NCI-H2081 (cell line): ENCODE results near the gene NEDD9.

Experiments
- DNase-seq, 2 experiments: peaks; one replicate each; lab custom pipeline; 2025; lab: John Stamatoyannopoulos, UW

NEDD9 gene, protein sequence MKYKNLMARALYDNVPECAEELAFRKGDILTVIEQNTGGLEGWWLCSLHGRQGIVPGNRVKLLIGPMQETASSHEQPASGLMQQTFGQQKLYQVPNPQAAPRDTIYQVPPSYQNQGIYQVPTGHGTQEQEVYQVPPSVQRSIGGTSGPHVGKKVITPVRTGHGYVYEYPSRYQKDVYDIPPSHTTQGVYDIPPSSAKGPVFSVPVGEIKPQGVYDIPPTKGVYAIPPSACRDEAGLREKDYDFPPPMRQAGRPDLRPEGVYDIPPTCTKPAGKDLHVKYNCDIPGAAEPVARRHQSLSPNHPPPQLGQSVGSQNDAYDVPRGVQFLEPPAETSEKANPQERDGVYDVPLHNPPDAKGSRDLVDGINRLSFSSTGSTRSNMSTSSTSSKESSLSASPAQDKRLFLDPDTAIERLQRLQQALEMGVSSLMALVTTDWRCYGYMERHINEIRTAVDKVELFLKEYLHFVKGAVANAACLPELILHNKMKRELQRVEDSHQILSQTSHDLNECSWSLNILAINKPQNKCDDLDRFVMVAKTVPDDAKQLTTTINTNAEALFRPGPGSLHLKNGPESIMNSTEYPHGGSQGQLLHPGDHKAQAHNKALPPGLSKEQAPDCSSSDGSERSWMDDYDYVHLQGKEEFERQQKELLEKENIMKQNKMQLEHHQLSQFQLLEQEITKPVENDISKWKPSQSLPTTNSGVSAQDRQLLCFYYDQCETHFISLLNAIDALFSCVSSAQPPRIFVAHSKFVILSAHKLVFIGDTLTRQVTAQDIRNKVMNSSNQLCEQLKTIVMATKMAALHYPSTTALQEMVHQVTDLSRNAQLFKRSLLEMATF

DNA sequence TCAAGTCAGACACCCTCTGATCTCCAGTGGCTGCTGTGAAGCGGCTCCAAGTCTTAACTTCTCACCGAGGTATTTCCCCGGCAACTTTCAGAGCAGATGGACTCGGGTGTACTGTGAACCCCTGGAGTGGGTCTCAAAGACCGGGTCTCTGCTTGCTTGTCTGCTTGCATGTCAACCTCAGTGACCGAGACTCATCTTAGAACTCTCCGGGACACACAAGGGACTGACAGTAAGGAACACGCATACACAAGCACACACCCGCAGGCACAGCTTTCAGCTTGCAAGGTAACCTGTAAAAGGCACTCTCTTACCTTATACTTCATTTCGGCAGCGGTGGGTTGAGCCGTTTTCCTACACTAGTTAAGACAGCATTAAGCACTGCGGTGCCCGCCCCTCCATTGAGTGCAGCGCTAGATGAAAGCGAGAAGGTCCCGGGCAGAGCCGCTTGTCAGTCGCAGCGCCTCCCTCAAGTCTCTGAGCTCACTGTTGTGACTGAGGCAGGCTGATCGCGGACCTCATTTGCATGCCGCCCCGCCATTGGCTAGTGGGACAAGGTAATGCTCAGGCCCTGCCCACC is at the start of gene NEDD9:
Gene NEDD9, minus strand, starts transcription at position 476 of the 577 bp plus-strand sequence. Its CDS starts 153 bp downstream, at position 323.
- peak; percentile 87 to 92 for DNase-seq

DNA sequence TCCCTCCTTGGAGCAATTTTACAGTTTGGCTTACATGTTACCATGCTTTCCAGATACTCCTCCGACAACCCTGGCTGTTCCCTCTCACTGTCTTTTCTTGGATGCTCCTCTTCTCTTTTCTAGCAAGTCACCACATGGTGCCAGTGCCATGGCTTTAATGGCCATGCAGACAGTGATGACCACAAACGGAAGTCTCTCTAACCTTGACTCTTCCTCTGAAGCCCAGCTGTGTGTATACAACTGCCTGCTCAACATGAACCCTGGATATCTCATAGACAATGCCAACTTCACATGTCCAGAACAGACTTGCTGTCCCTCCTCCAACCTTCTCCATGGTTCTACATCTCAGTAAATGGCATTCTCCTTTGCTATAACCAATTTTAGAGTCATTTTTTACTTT is 49.8 kb upstream of the NEDD9 start:
- DNase-seq, result no peak

DNA sequence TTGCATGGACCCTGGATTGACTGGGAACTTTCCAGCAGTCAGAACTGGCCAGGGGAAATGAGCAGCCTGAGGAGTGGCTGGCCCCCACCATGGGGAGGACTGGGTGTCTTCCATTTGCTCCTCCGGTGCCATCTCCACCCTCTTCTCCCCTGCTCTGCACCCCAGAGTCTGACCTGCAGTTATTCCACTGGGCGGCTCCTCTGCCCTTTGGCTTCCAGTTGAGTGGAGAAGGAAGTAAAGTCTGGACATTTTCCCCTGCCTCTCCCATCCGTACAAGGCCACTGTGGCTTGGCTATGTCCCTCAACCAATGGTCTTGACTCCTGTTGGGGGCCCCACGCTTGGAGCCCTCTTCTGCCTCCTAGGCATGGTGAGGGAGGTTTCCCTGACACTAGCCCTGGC is 47.9 kb upstream of the NEDD9 start:
- no peak for DNase-seq

DNA sequence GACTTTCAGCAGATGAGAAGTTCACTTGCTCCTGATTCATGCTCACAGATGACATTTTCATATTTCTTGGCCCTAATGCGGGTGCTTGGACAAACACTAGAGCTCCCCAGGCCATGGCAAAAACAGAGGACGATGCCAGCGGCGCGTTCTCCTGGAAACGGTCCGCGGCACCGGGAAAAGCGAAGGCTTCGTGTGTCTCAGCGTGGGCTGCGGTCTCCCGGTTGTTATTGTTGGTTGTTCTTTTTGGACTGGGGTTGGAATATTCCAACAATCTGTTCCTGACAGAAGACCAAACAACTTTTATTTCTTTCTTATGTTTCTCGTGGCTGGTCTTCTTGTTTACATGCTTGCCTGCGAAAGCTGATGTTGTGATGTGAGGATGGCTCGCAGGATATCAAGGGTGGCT is 46.8 kb upstream of the NEDD9 start:
- DNase-seq, result no peak

DNA sequence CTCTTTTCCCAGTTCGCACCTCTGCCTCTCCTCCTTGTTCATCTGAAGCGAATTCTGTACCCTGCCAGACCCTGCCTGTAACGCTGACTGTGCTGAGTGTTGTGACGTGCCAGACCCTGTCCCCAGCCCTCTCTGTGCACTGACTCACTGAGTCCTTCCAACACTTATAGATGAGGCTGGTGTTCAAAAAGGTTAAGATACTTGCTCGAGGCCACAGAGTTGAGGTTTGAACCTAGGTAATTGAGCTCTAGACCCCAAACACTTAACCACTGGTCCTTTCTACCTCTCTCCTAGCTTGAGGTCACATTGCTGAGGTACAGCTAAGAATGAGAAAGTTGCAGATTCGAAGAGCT is 45.7 kb upstream of the NEDD9 start:
- DNase-seq, result no peak

DNA sequence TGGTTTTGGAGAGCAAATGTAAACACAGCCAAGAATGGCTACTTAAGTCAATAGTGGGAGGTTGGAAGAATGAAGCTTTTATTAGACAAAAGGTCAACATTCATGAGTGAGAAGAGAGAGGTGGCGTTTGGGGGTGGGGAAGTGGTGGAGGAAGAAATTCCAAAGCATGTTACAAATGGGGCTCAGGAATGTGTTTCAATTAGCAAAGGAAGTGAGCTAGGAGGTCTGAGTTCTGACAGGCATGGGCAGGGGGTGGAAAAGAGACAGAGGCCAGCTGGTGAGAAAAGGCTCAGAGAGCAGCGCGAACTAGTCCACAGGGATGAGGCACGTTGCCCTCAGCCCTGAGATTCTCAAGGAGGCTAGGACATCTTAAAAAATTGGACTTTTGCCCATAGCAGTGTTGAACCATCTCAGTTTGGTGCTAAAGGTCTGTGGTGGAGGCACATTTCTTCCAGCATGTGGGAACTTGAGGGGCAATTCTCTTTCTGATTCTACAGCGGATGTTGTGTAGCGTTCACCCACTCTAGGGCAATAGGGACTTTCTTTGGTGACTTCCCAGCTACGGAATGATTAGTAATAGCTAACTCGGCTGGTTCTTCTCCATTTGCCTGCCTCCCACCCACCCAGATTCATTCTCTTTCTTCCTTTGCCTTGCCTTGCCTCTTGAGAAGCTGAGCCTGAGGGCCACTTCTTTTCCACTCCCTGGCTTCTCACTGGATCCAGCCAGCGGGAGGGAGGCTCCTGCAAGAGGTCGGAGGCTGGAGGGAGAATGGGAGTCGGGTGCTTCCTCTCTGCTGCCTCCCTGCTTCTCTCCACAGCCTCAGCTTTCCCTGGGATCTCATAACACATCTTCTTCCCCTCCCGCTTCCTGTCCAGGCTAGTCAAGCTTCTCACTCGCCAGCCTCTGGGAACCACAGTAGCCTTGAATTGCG is 45.1 kb upstream of the NEDD9 start:
- DNase-seq, result no peak

DNA sequence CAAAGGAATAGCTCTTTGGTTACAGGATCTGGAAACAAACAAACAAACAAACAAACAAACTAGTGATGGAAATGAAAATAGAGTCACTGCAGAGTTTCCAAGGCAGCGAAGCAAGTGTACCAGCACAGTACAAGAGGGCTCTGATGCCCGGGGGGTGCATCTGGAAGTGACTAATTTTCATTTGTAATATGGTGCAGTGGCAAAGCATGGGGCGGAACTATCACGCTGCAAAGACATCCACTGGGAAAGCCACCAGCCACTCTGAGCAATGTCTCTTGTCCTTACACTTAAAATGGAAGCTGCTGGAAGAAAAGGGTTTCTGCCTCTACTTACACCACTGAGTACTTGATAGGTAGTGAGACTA is 44.4 kb upstream of the NEDD9 start:
- no peak for DNase-seq

DNA sequence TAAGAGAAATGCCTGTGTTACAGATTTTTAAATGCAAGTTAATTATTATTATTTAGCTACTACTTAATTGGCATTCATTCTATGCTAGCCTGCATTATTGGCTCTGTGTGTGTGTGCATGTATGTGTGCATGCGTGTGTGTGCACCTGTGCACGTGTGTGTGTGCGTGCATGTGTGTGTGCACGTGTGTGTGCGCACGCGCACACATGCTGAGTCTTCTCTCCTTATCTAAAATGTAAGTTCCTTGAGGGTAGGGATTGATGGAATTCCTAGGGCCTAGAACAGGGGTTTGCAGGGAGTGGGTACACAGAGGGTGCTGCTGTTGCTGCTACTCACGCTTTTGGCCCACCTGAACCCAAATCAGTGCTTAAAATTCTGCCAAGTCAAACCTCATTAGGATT is 43.8 kb upstream of the NEDD9 start:
- DNase-seq, result no peak

DNA sequence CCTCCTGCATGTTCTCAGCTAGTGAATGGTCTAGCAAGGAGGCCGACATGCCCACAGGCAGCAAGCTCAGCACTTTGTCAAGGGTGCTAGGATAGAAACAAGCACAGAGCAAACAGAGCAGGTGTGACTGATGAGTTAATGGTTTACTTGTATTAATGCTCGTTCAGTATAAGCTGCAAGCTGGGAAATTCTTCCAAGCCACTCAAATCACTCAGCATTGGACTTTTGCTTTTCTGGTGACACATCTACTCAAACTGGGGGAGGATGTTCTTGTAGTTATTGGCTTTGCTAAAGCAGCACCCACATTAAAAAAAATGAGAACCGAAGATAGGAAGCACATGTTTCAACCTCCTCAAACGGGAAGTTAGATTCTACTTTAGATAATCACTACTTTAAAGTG is 43.1 kb upstream of the NEDD9 start:
- no peak for DNase-seq

DNA sequence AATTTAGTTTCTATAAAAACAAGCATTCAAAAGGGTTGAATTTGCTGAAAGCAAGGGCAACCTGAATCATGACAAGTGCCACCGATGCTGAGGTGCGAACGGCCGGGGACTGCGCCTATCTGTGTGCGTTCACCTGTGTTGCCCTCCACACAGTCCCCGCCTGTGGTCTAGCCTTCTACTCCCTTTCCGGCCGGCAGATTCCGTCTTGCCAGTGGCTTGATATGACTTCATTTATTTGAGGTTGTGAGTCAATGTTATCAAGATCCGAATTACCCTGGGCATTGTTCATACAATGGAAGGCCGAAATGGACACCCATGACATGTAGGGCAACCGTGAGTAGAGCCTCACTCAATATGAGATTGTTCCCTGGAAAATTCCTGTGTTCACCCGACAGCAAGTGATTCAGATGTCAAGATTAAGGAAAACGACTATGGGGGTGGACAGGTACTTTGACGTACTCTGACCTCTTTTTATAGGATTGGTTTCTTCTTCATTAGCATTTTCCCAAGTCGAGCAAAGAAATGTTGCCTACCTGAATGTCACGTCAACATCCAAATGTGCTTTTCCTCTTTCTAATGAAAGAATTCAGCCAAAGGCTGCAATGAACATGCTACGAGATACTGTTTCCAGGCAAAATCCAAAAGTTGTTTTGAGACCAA is 41.1 kb upstream of the NEDD9 start:
- DNase-seq, result no peak

DNA sequence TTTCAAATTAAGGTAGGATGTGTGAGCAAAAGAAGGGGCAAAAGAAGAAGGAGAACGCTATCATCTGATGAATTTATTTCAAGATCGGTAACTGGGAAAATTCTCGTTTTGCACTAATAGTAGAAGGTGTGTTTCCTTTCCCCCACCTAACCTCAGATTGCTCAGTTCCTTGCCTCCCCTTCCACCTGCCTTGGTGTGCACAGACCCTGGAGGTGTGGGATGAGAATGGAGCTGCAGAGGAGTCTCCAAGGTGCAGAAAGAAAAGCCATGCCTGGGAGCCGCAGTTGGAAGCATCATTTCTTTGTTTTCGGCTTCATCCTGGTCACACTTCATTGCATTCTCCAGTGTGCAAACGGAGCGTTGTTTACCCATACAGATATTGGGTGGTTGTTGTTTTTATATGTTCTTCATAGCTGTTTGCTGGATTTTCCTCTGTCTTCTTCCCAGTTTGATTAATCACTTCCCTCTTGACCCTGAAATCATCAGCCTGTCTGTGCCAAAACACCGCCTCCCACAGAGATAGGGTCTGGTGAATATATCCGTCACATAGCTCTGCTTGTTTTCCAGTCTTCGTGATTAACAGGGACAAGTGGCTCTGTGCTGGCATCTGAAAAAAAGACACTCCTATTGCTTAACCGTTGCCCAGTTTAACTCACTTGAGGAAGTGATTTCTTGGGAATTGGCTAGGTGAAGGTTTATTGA is 40.2 kb upstream of the NEDD9 start:
- DNase-seq, result peak in 1 of 2 experiments; percentile 3

DNA sequence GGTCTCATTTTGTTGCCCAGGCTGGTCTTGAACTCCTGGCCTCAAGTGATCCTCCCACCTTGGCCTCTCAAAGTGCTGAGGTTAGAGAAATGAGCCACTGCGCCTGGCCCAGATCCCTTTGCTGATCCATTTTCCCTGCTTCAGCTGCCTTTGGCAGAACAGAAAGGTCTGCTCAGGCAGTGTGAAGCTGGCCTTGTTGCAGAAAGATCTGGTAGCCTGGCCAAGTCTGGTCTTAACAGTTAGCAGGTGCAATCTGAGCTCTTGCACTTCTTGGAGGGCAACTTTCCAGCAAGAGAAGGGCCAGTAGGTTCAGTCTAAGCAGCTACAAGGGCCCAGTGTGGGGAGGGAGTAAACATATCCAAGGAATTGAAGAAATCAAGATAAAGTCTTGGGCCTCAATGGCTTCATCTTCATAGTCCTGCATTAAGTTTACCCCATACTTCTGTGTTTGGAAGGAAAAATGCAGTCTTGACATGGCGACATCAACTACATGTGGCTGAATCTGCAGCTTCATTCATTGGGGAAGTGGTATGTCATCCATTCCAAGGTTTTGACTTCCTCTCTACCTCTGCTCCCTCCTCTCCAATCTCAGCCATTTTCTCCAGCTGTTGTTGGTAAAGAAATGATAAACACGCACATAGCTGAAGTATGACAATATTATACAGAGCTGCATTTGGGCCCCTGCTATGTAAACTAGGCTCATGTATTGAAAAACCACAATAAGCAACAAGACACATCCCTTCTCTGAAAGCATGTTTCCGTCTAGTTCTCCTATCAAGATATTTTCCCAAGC is 39.0 kb upstream of the NEDD9 start:
- no peak for DNase-seq

DNA sequence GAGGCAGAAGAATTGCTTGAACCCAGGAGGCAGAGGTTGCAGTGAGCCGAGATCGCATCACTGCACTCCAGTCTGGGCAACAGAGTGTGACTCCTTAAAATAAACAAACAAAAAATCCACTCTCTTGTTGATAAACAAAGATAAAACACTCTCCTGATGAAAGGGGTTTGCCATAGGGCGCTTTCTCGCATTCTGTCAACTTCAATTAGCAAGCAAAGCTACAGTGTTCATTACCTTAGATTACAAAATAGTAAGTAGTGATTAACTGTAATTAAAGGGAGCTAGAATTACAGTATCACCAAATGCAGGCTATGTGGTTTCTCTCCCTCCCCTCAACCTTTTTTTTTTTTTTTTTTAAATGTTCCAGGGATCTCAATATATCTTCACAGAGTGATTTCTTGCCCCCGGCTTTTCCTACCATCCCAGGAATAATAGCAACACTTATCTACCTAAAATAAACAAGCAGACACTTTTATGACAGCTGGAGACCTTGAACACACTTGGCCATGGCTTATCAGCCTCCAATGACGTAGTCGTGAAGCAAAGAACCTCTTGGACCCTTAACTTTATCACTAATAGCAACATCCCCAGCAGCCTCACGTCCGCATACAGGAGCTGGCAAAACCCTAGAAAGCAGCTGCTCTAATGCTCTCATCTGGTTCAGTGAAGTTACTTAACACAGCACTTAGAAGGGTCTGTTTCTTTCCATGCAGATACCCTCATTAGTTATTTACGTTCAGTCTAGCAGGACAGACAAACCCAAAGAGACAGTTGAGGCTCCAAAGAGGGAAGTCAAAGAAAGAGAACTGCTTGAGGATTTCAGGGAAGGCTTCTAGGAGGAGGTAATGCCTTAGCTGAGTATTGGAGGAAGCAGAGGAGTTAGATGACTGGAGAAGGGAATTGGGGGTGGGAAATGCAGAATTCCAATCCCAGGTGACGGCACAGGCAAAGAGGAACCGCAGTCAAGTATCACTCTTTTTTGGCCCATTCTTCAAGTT is 37.9 kb upstream of the NEDD9 start:
- peak in 1 of 2 experiments; percentile 18 for DNase-seq

DNA sequence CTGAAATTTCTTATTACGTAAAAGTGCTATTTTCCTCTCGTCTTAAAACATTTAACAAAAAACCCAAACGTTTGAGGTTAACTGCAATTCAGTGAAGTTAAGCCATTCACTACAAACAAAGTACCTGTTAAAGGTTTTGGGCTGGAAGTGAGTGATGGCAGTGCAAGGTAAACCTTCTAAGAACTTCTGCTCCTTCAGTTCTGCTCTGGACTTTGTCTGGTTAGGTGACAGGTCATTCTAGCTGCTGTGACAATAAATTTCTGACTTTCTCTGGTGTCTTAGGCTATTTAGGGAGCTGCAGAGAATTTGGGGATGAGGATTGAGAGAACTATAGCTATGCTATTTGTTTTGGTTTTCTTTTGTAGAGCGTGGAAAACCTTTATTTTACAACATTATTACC is 36.5 kb upstream of the NEDD9 start:
- no peak for DNase-seq

DNA sequence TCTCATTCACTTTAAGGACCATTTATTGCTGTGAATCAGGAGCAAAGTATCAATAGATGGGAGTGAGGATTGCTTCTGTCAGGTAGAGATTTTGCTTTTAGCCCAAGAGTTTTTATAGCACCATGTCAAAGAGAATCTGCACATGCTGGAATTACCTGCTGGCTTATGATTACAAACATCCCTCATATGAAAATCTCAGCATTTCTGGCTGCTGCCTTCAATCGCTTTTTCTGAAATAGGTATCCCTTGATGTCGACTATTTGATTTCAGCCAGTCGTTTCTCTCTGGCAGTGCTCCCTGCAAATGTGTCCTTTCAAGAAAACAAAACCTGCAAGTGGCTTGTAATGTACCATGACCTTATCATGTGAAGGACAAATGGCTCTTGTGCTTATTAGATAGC is 34.5 kb upstream of the NEDD9 start:
- no peak for DNase-seq

DNA sequence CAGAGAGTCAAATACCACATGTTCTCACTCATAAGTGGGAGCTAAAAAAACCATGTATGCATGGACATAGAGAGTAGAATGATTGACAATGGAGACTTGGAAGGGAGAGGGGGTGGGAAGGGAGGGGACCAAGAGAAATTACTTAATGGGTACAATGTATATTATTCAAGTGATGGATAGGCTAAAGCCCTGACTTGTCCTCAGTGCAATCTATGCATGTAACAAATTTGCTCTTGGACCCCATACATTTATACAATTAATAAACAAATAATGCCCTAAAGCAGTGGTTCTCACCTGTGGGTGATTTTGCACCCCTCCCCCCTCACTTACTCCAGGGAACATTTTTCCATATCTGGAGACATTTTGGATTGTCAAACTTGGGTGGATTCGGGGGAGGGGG is 33.5 kb upstream of the NEDD9 start:
- DNase-seq, result no peak

DNA sequence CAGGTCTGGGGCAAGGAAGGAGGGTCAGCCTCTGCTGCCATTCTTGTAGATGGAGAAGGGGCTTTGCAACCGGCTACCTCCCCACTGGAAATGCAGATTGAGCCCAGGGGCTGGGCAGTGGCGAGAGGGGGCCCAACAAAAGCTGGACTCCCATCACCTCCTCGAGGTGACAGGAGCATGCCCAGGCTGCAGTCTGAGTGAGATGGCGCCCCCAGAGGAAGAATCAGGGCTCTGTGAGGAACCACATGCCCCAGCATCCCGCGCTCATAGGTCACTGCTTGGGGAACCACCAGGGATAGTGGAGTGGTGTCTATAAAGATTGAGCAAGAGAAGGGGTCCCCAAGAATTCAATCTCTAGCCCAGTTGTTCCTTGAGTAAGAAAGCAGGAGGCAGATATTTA is 31.6 kb upstream of the NEDD9 start:
- no peak for DNase-seq

DNA sequence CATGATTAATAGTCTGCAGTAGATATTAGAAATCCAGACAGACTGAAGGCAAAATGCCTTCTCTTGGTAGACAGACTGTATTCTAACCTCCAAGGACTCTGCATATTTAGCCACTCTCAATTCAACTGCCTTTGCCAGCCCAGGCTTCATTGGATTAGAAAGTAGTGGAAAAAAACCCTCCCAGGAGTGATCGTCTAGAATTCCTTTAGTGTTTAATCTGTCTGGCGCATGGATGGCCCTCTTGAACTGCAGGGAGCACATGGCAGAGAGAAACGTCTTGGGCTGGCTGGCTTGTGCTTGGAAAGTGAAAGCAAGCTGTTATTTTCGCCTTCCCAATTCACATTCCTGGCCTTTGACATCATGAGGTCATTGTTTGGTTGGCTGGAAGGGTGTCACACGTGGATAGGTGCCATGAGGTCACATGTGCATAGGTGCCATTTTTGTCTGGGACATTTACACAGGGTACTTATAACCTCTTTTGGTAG is 30.9 kb upstream of the NEDD9 start:
- DNase-seq, result no peak

DNA sequence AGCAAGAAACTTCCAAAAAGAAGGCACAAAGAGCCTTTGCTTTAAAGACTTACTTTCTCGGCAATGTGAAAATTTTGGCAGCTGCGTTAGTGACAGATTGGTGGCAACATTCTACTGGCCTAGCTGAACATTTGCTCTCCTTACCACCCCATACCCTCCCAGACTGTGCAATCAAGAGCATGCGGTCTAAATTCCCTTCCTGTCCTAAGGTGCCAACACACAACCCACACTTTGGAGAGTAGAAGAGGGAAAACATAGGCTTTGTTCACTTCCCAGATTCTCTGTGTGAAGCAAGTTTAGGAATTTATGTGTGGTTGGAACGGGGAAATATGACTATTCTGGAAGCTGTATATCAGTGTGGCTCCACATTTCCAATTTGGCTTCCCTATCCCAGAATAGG is 29.8 kb upstream of the NEDD9 start:
- DNase-seq, result no peak
